Pancreas (tissue), 10 donors: ENCODE measurements around the gene FRYL. TPM values are rescaled to one million over a fixed set of nuclear protein-coding genes. Genes with fewer than 3 reads are reported as not detected.
"Not testable (repeated sequence)": the region's sequence is repeated elsewhere in the genome, so short reads cannot be mapped to it uniquely, and the experiment has no call there.

Source experiments
- ATAC-seq, 4 donors: fragments of 200-7000 bp; cut with Tn5 transposase; one replicate each; pipeline versions ENCODE4 v1.8.0 to v1.9.1; 2020; ENCODE audit warnings: mild to moderate bottlenecking in 4 of 4, moderate library complexity in 4 of 4
- DNase-seq, 6 donors: peaks; one replicate each; pipeline ENCODE4 v3.0.0-alpha.2; 2020
- FAIRE-seq: peaks from 2 replicates; lab custom pipeline; 2012; peaks lifted over from hg19 to GRCh38; lab: Jason Lieb, UNC
- H3K27ac ChIP-seq, 4 donors: fragments of 200-600 bp; sonication (generic); 1 replicate in 3 of 4; 2 replicates in 1 of 4; pipeline versions ENCODE4 v1.5.0 to v1.8.0; 2020
- H3K27me3 ChIP-seq, 4 donors: fragments of 200-600 bp; one replicate each; pipeline ENCODE4 v1.8.0; 2021
- H3K36me3 ChIP-seq, 3 donors: fragments of 200-600 bp; sonication (generic) in 1 of 3; one replicate each; pipeline versions ENCODE4 v1.5.0 to v1.8.0; 2020 to 2021
- H3K4me1 ChIP-seq, 3 donors: fragments of 200-600 bp; one replicate each; pipeline ENCODE4 v1.8.0; 2021
- H3K4me3 ChIP-seq, 4 donors: fragments of 200-600 bp; sonication (generic) in 2 of 4; one replicate each; pipeline versions ENCODE4 v1.5.0 to v1.8.0; 2020 to 2021
- H3K9me3 ChIP-seq, 4 donors: fragments of 200-600 bp; one replicate each; pipeline ENCODE4 v1.8.0; 2021
- CTCF ChIP-seq, 4 donors: fragments of 200-600 bp; sonication (generic) in 3 of 4; IDR thresholded peaks; one replicate each; pipeline versions ENCODE4 v1.5.0 to v1.8.0; 2021; ENCODE audit warnings: antibody characterized with exemption in 4 of 4
- WGBS, 2 donors: extraction: QIAGEN DNeasy Blood & Tissue Kit; methylation state at CpG; one replicate each; pipeline ENCODE4 v1.1.7; 2013; 5-methylcytosine and 5-hydroxymethylcytosine counted together
- intact Hi-C, 3 donors: fragments of 100-400 bp; cut with DNase I; formaldehyde crosslinking; loops; one replicate each; pipeline versions ENCODE4 v1.11.1 to v1.14.2; 2022
- polyA plus RNA-seq, 2 donors: library from polyadenylated mRNA; stranded (reverse); fragments of 200-250 nt; gene quantifications; one replicate each; pipeline ENCODE4 v1.2.3, GENCODE V29; 2013
- total RNA-seq, 6 donors: library from RNA; stranded (reverse); fragmentation: NEBNext Ultra II Directional in 4 of 6; extraction: Animal tissue kit (Norgen Biotek cat#: 25700) in 4 of 6; gene quantifications; one replicate each; pipeline versions ENCODE4 v1.2.1 to v1.2.4, GENCODE V29; 2021 to 2023
- donor health status: healthy with polysubstance abuse.
- donor health status: DM: no; HTN: no; CAD: no; lungs with moderate emphysema.
- donor health status: DM: no; HTN: no; CAD: no.
- donor health status: control.
- donor health status: control.
- donor health status: Bipolar disorder and iron deficiency.
- donor health status: DM: yes; HTN: yes; CAD: no.
- donor health status: DM: no; HTN: no; CAD: no.
- donor health status: DM: no; HTN: no; CAD: no.
- donor health status: DM: yes; HTN: yes; CAD: no.

The FRYL gene
- total and polyA plus RNA-seq, 8 donors: 9.1 to 38.7 (median 20.7) TPM

DNA sequence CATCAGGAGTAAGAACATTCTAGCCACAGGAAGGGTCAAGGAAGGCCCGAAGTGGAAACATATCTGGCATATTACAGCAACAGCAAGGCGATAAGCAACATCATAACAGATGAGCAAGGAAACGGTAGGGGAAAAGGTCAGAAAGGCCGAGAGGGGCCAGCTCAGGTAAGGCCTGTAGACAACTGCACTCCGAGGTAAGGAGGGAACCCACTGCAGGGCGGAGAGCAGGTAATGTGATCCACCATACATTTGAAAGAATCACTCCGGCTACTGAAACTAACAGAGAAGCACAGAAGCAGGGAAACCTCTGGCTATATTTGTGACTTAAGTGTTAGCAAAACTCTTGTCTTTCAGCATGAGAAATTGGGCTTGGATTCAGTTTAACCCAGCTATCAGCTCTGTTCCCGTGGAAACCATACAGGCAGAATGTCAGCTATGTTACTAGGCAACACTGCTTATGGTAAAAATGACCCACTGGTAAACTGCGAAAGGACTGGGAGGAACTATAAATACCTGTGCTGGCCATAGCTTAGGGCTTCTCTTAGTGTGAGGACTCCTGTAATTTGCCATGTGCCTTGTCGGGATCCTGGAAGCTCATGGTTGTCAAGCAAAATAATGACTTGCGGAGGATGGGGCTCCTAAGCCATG, 31.0 kb downstream of the FRYL start:
- Histone ChIP-seq H3K36me3 (no peaks in the 10 kb centered on the region), H3K27ac (no peak overlapping the region), H3K27me3 (no peaks in the 10 kb centered on the region), H3K4me3 (no peak overlapping the region), H3K9me3 (no peaks in the 10 kb centered on the region), H3K4me1 (no peaks in the 10 kb centered on the region)
- DNase-seq: no peak
- intact Hi-C loops: no loop called here
- peak in 2 of 4 donors; percentile 40 to 41 for ATAC-seq
- FAIRE-seq: no peak
- 84 to 86% methylated on average over 11 of the region's 11 CpGs for WGBS, 2 donors
- no peak for TF ChIP-seq CTCF (IDR thresholded peaks at IDR 0.05)

DNA sequence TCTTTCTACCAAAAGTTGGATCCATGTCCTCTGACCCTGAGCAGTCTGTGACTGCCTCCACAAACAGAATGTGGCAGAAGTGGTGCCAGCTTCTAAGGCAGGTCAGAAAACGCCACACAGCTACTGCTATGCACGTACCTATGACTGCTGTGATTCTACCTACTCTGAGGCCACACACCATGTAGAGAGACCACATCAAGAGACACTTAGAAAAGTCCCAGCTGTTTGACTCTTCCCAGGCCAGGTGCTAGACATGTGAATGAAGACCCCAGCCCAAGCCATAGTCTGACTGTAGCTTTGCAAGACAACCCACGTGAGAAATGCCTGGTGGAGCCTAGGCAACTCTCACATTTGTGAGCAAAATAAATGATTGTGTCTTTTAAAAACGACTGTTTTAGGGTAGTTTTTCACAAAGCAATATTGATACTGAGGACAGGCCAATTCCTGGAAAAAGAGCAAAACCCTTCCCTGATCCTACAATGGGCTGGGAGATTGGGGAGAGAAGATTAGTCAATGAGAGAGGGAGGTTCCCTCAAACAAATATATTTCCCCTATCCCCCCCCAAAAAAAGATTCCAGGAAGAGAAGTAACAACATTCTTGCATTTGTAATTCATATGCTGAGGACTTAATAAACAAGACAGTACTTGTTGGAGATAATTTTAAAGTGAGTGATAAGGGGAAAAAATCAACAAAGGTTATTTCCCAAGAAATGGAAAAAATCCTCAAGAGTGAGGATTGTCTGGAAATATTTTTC, 33.3 kb downstream of the FRYL start:
- Histone ChIP-seq H3K9me3 (no peaks in the 10 kb centered on the region), H3K4me3 (no peak overlapping the region), H3K27me3 (no peaks in the 10 kb centered on the region), H3K27ac (no peak overlapping the region), H3K36me3 (no peaks in the 10 kb centered on the region), H3K4me1 (no peaks in the 10 kb centered on the region)
- DNase-seq (no peak), ATAC-seq (no peak), FAIRE-seq (no peak)
- intact Hi-C loops: no loop called here
- TF ChIP-seq CTCF (IDR thresholded peaks at IDR 0.05): no peak
- WGBS, 2 donors: 67 to 71% methylated on average over 4 of the region's 4 CpGs

- H3K4me1 ChIP-seq, ATAC-seq, intact Hi-C loops, DNase-seq, H3K27me3 ChIP-seq, FAIRE-seq, H3K4me3 ChIP-seq, H3K27ac ChIP-seq, H3K9me3 ChIP-seq, H3K36me3 ChIP-seq: not testable (repeated sequence)
- WGBS, 2 donors: 98% methylated on average over 4 to 5 of the region's 5 CpGs
These were observed 34.9 kb downstream of the FRYL start for GRCh38 chr4:48745223-48745622.

DNA sequence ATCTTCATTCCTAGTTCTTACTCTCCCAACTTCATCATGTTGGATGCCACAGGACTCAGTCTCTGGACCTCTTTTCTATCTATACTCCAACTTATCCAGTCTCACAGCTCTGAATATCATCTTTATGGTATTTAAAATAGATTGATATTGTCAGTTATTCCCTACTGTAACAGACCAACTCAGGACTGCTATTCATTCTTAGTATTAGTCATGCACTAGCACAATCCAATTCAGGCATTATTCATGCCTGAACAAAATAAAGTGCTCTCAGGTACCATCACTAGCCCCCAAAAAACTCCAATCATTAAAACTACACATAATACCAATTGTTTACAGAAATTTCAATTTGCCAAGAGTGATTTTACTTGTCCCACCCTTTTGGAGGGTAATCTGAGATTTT, 37.7 kb downstream of the FRYL start:
- Histone ChIP-seq H3K4me1 (peaks cover 0 to 4% (median 4%) of the 10 kb centered on the region in 3 donors), H3K27ac (no peak overlapping the region), H3K36me3 (no peaks in the 10 kb centered on the region), H3K27me3 (no peaks in the 10 kb centered on the region), H3K9me3 (no peaks in the 10 kb centered on the region), H3K4me3 (no peak overlapping the region)
- intact Hi-C loops: no loop called here
- no peak for ATAC-seq
- TF ChIP-seq CTCF (IDR thresholded peaks at IDR 0.05): no peak
- FAIRE-seq: no peak
- DNase-seq: no peak

- WGBS, 2 donors: 46 to 57% methylated on average over 3 of the region's 3 CpGs
- FAIRE-seq: no peak
These were observed 40.5 kb downstream of the FRYL start for GRCh38 chr4:48739560-48740019.

More at GRCh38 chr4:48739560-48740019, 40.5 kb downstream of the FRYL start:
- no peak overlapping the region for H3K27ac ChIP-seq
- intact Hi-C loops: no loop called here
- ATAC-seq: peak in 1 of 4 donors; percentile 34
- H3K9me3 ChIP-seq: no peaks in the 10 kb centered on the region
- H3K27me3 ChIP-seq: no peaks in the 10 kb centered on the region
- no peak for TF ChIP-seq CTCF (IDR thresholded peaks at IDR 0.05)
- no peak overlapping the region for H3K4me3 ChIP-seq
- H3K4me1 ChIP-seq: peaks cover 0 to 4% (median 4%) of the 10 kb centered on the region in 3 donors
- no peak for DNase-seq
- H3K36me3 ChIP-seq: no peaks in the 10 kb centered on the region
